NCI-H526 (cell line): ENCODE results near the gene TACR1.

Experiments used
- DNase-seq, 2 experiments: peaks; one replicate each; lab custom pipeline; 2025; lab: John Stamatoyannopoulos, UW

Gene TACR1

DNA sequence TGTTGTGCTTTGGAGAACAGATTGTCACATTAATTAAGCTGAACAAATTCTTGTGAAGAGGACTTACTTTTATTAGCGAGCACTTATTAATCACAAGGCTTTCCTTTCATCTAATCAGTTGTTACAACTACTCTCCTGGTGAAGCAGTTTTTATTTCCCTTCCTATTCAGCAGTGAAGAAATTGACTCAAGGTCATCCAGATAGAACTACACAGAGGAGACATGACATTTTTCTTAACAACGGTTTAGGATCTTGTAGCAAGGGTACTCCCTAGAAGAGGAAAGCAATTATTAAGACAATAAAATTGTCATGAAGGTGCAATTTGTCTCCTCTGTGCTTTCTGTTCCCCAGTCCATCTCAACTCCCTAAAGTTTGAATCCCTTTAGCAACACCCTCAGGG is 179.5 kb downstream of the TACR1 start:
- no peak for DNase-seq

- no peak for DNase-seq
These were observed 181.2 kb downstream of the TACR1 start for GRCh38 chr2:75018162-75018561.

DNA sequence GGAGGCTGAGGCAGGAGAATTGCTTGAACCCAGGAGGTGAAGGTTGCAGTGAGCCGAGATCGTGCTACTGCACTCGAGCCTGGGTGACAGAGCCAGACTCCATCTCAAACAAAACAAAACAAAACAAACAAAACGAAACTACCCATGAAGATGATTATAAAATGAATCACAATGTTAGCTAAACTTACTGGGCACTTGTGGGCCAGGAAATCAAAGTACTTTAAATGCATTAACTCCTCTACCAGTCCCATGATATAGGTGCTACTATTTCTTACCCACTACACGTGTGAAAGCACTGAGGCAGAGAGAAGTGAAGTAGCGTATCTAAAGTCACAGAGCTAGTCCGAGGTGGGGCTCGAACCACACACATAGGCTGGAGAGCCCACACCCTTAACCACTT is 187.2 kb downstream of the TACR1 start:
- DNase-seq = no peak

DNA sequence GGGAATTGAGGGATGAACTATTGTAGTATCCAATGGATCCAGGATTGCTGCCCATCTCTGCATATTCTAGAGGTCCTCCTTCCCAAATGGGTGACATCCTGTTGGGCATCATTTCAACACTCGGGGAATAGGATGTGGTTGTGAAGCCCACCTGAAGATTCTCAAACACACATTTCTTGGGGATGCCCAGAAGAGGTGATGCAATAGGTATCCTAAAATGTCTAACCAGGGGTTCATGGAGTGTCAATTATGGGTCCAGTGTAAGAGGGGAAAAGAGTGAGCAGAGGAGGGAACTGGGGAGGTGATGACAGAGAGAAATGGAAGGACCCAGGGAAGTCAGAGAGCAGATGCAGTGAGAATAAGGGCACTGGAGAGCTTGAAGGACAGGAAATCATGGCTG is 188.7 kb downstream of the TACR1 start:
- no peak for DNase-seq

DNA sequence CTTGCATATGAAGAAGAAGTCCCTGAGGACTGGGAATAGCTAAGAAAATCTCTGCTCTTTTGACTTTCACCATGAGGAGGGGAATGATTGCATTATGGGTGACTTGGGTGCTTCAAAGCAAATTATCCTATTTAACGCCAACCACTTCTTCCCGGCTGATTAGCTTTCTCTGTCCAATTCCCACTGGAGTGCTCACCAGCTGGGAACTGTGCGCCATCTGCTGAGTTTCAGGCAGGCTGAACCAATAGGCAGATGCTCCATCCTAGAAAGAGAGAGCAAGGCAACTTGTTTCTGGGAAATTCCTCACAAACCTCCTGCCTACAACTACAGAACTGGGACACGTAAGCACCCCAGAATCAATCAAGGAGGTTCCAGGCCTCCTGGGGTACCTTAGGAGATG is 191.5 kb downstream of the TACR1 start:
- DNase-seq = no peak

GRCh38 chr2:75007061-75007460 is 192.3 kb downstream of the TACR1 start:
- DNase-seq = no peak

GRCh38 chr2:75006041-75006440 is 193.3 kb downstream of the TACR1 start:
- no peak for DNase-seq

GRCh38 chr2:75003773-75004172 is 195.5 kb downstream of the TACR1 start:
- no peak for DNase-seq

GRCh38 chr2:75003276-75003675 is 196.0 kb downstream of the TACR1 start:
- no peak for DNase-seq

DNA sequence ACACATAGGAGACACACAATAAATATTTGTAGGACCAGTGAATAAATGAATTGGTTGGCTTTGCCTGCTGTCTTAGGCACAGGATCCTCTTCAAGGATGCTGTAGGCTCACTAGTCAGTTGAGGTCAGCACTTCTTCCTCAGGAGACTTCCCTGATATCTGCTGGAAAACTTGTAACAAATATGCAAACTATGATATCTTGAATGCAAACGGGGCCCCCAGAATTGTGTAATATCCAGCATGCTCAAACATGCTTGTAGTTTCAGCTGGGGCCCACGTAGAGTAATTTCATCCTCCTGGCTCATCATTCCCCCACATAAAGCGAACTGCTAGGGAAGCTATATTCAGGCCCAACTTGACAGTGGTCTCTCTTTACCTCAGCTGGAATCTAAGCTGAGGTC is 197.3 kb downstream of the TACR1 start:
- peak in 1 of 2 experiments; percentile 43 for DNase-seq

DNA sequence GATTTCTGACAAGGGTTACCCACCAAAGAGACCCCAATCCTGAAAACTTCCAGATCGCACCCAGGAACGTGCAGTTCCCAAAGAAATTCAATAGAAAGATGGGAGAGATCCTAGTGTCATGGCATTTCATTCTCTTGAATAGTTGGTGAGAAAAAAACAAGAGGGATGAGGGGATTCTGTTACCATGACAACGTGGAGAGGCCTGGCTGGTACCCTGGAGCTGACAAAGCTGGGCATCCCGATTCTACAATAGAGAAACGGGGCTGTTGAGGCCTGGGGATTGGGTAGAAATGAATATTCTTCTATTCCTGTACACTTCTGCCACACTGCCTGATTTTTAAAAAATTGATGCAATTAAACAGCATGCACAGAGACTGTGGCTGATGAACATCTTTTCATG is 199.9 kb downstream of the TACR1 start:
- DNase-seq = no peak
